AG20443 (cell line): ENCODE data around the gene IKZF3.
"Not testable (repeated sequence)": the region's sequence is repeated elsewhere in the genome, so short reads cannot be mapped to it uniquely, and the experiment has no call there.

ENCODE experiments used
- DNase-seq: peaks from one replicate; pipeline ENCODE4 v3.0.0; 2012; ENCODE audit warnings: low spot score, mixed read lengths

IKZF3 gene

GRCh38 chr17:39863918-39864746 is at the start of gene IKZF3:
Gene IKZF3, minus strand, starts transcription at chr17:39864312. Its CDS starts 186 bp downstream, at chr17:39864126.
- DNase-seq: peak; percentile 52

- DNase-seq: no peak
These were observed 44.8 kb upstream of the IKZF3 start for GRCh38 chr17:39908789-39909352.

GRCh38 chr17:39904990-39905288 is 40.8 kb upstream of the IKZF3 start:
- no peak for DNase-seq

DNA sequence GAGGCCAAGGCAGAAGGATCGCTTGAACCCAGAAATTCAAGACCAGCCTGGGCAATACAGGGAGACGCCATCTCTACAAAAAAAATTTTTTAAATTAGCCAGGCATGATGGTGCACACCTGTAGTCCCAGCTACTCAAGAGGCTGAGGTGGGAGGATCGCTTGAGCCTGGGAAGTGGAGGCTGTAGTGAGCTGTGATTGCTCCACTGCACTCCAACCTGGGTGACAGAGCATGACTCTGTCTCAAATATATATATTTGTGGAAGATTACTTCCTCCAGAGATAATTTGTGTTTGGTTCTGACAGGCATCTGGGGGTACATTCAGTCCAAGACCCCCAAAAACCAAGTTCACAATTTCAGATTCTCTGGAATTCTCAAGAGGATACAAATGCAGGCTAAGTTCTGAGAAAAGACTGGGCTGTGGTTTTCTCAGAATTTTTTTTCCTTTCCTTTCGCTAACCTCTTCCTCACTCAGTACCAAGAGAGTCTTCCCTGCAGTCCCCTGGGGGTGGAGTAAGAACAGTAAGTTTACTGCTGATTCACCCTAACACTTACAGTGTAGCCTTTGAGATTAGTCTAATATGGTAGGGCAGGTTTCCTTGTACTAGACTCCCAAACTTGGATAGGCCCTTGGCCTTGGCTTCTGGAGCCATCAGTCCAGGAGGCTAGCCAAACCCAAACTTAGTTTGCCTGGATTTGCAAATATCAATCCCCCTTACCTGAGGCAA is 39.2 kb upstream of the IKZF3 start:
- peak; percentile 3 for DNase-seq

- not testable (repeated sequence) for DNase-seq
These were observed 37.9 kb upstream of the IKZF3 start for GRCh38 chr17:39902027-39902426.

GRCh38 chr17:39899215-39899614 is 35.1 kb upstream of the IKZF3 start:
- DNase-seq: no peak

- no peak for DNase-seq
These were observed 34.0 kb upstream of the IKZF3 start for GRCh38 chr17:39898088-39898487.

- DNase-seq: no peak
These were observed 30.7 kb upstream of the IKZF3 start for GRCh38 chr17:39894681-39895376.

DNA sequence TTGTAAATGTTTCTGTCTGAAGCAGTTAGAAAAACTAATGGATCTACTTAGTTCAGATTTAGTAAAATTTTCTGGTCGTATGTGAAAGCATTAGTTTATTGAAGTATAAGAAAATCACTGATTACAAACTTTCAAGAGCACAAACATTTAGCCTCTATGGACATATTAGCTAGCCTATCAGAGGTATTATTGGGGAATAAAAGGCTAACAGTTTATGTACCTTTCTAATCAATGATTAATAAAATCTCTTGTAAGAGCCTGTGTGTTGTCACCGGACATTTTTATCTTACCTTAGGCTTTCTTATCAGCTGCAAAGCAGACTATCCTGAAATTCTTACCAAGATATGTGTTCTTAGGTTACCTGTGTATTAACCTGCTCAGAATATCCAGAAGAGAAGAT is 25.1 kb upstream of the IKZF3 start:
- no peak for DNase-seq

DNA sequence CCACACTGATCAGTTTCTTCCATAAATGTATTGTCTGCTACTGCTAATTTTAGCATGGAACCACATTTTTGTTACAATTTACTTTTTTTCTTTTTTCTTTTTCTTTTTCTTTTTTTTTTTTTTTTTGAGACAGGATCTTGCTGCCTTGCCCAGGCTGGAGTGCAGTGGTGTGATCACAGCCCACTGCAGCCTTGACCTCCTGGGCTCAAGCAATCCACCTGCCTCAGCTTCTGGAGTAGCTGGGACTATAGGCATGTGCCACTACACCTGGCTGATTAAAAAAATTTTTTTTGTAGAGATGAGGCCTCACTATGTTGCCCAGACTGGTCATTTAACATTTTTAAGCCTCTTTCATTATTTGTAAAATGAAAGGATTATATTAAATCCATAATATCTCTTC is 23.0 kb upstream of the IKZF3 start:
- no peak for DNase-seq

- DNase-seq: not testable (repeated sequence)
These were observed 22.0 kb upstream of the IKZF3 start for GRCh38 chr17:39886102-39886501.

GRCh38 chr17:39872751-39873150 is 8.6 kb upstream of the IKZF3 start:
- no peak for DNase-seq

DNA sequence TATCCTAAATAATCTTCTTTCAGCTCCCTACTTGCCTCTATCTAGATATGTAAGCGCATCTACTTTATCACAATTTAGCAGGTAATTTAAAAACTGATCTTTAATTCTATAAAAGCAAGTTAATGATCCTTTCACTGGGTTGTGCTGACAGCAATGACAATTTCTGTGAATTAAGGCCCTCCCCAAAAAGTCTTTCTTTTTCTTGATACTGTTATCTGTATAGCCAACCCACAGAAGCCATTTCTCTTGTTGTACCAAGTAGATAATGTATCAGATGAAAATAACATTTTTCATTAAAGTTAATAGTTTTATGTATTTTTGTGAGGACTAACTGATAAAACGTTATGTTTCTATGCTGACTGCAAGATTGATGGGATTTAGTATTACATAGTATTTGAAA is 7.7 kb upstream of the IKZF3 start:
- no peak for DNase-seq

DNA sequence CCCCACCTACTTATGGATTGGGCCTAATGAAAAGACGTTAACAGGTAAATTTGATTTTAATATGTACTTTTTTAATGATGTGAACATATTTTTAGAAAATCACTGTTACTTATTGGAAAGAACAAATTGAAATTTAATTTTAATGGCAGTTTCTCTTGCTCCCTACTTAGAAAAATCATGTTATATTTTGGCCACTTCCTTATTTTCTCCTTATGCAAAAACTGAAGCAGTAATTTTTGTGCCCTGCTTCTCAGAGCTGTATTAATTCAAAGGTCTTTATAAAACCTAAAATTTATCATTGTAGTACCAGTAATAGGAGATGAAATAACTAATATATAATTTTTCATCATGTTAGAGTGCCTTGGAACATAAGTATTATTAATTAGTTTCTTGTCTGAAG is 6.7 kb upstream of the IKZF3 start:
- DNase-seq: no peak

DNA sequence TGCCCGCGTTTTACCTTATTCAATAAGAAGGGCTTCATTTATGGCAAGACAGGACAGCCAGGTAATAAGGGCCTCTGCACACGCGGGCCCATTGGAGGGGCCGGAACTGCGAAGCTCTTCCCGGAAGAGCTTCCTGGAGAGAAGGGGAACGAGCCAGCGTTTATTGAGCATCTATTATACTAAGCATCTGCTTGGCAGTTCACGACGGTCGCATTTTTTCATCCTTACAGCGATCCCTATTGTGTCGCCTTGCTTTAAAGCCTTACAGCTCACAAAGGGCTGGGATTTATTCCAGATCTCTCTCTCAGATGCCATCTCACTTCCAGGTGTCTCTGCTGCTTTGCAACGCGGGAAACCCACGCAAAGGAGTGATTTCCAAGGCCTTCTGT is 4.4 kb upstream of the IKZF3 start:
- no peak for DNase-seq

DNA sequence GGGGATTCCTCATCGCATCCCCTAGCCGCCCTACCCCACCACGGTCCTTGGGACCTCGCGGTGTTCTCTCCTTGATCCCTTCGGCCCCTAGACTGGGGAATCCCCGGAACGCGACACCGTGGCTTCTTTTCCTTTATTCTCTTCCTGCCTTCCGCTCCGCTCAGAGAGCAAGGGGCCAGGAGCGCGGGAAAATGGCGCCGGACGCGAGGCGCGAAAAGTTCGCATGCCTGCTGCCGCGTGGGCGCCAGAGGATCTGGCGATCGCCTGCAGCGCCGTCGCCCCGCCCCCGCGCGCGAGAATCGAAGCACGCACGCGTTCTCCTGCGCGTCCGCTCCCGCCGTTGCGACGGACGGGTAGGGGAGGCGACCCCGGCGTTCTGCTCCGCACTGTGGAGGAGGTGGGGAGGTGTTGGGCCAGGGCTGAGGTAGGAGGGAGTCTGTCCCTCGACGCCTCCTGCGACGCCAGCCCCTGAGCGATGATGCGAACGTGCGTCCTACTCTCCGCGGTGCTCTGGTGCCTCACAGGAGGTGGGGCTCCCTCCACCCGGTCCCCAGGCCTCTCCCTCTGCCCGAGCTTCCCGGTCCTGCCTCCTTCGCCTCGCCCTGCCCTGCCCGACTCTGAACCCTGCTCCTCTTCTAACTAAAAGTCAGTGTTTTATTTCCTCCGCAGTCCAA is 3.9 kb upstream of the IKZF3 start, which contains the start of gene ZPBP2:
ZPBP2 (plus strand) TSS at position 323 of the 674 bp plus-strand sequence; CDS start at position 476, 153 bp downstream.
- DNase-seq: no peak

GRCh38 chr17:39867084-39867879 is 3.2 kb upstream of the IKZF3 start:
- DNase-seq: no peak

GRCh38 chr17:39866013-39866730 is 2.1 kb upstream of the IKZF3 start:
- DNase-seq: no peak

GRCh38 chr17:39863244-39863917 is 731 bp downstream of the IKZF3 start:
- no peak for DNase-seq

DNA sequence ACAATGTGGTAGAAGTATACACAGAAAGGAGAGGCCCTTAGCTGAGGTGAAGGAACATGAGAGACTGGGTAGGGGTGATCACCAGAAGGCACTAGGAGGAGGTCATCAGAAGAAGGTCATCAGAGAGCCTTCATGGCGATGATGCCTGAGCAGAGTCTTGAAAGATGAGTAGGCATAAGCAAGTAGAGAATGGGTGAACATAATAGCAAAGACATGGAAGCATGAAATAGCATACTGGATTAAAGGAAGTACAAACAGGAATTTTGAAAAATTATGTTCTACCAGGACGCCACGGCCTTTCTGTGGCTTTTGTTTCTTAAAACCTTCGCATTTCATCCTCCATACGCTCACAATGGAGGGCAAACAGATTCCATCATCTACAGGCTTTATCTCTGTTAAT is 2.9 kb downstream of the IKZF3 start:
- DNase-seq: no peak
